Smooth muscle cell (in vitro differentiated cells): Measurements from ENCODE around the gene FCRL6. TPM values are rescaled to one million over a fixed set of nuclear protein-coding genes. Genes with fewer than 3 reads are reported as not detected.

Experiments used
- DNase-seq: peaks from one replicate; lab custom pipeline; 2025; ENCODE audit not compliant: unreplicated experiment; lab: John Stamatoyannopoulos, UW
- H2AFZ ChIP-seq: fragments of 200-600 bp; sonication (generic); 2 replicates; pipeline ENCODE4 v1.6.0; 2016; ENCODE audit warnings: antibody characterized with exemption, low read depth, mild to moderate bottlenecking
- H3F3A ChIP-seq: fragments of 200-600 bp; sonication (generic); 2 replicates; pipeline ENCODE4 v1.6.0; 2017; ENCODE audit warnings: antibody characterized with exemption, low read depth
- H3K27ac ChIP-seq: fragments of 200-600 bp; sonication (generic); 2 replicates; pipeline ENCODE4 v1.5.1; 2016; ENCODE audit warnings: low read depth, mild to moderate bottlenecking
- H3K27me3 ChIP-seq: fragments of 200-600 bp; sonication (generic); 2 replicates; pipeline ENCODE4 v1.6.1; 2016; ENCODE audit warnings: low read depth, mild to moderate bottlenecking
- H3K36me3 ChIP-seq: fragments of 200-600 bp; sonication (generic); 2 replicates; pipeline ENCODE4 v1.5.1; 2016; ENCODE audit warnings: low read depth
- H3K4me1 ChIP-seq: fragments of 200-600 bp; sonication (generic); 2 replicates; pipeline ENCODE4 v1.5.1; 2016; ENCODE audit warnings: low read depth
- H3K4me2 ChIP-seq: fragments of 200-600 bp; sonication (generic); 2 replicates; pipeline ENCODE4 v1.6.0; 2016; ENCODE audit warnings: mild to moderate bottlenecking
- H3K4me3 ChIP-seq: fragments of 200-600 bp; sonication (generic); 2 replicates; pipeline ENCODE4 v1.5.1; 2016; ENCODE audit warnings: mild to moderate bottlenecking
- H3K79me2 ChIP-seq: fragments of 200-600 bp; sonication (generic); 2 replicates; pipeline ENCODE4 v1.6.0; 2016; ENCODE audit warnings: low read depth, mild to moderate bottlenecking
- H3K9ac ChIP-seq: fragments of 200-600 bp; sonication (generic); 2 replicates; pipeline ENCODE4 v1.6.0; 2016; ENCODE audit warnings: low read depth
- H3K9me3 ChIP-seq: fragments of 200-600 bp; sonication (generic); replicated peaks from 2 replicates; pipeline ENCODE4 v1.5.1; 2016; ENCODE audit warnings: low read depth
- H4K20me1 ChIP-seq: fragments of 200-600 bp; sonication (generic); 2 replicates; pipeline ENCODE4 v1.6.0; 2016; ENCODE audit warnings: low read depth
- CTCF ChIP-seq: fragments of 200-600 bp; sonication (generic); IDR thresholded peaks from 2 replicates; pipeline ENCODE4 v1.5.1; 2017; ENCODE audit warnings: borderline replicate concordance, mild to moderate bottlenecking, antibody characterized with exemption; ENCODE audit not compliant: insufficient read depth, poor library complexity, severe bottlenecking
- whole genome bisulfite sequencing: methylation state at CpG from one replicate; pipeline ENCODE4 v1.1.7; 2016; ENCODE audit warnings: low lambda C conversion rate; 5-methylcytosine and 5-hydroxymethylcytosine counted together
- polyA plus RNA-seq: library from polyadenylated mRNA; unstranded; fragments of >200 nt; fragmentation: Nextera tagmentation; extraction: Ambion mirVana; gene quantifications from 2 replicates; pipeline ENCODE4 v1.2.1, GENCODE V29; 2016
- total RNA-seq: library from RNA; depleted of rRNA; stranded (reverse); fragments of >200 nt; gene quantifications from 2 replicates; pipeline ENCODE4 v1.2.3, GENCODE V29; 2014

Gene FCRL6
- total and polyA plus RNA-seq, 2 experiments from 2014 or later = not detected

DNA sequence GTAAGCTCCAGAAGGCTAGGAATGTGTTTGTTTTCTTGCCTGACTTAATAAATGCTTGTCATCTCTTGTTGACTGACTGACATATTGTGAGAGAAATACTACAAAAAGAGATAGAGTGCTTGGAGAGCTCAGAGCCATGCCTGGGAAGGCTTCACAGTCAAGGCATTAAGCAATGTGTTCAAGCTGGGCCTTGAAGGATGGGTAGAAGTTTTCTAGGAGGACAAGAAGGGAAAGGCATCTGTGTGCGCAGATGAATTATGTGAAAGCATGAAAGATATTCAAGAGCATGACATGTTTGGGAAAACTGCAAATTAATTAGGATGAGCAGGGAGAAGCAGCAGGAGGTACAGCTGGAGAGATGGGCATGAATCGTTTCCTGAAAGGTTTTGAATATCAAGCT lies 30.1 kb downstream of the FCRL6 start:
- H3K4me3 ChIP-seq = no peak overlapping the region
- H3K9ac ChIP-seq = no peak overlapping the region
- H3K4me1 ChIP-seq = peaks cover 14% of the 10 kb centered on the region
- H3K36me3 ChIP-seq = no peaks in the 10 kb centered on the region
- H2AFZ ChIP-seq = no peak overlapping the region
- H3K4me2 ChIP-seq = peak overlapping the region; percentile 17
- DNase-seq = no peak
- no peak overlapping the region for H3K27ac ChIP-seq
- H3K9me3 ChIP-seq = no peaks in the 10 kb centered on the region
- no peak for TF ChIP-seq CTCF
- H3K79me2 ChIP-seq = no peaks in the 10 kb centered on the region
- H3F3A ChIP-seq = no peaks in the 10 kb centered on the region
- WGBS = 93% methylated on average over 2 of the region's 2 CpGs
- H3K27me3 ChIP-seq = no peaks in the 10 kb centered on the region
- H4K20me1 ChIP-seq = no peaks in the 10 kb centered on the region

GRCh38 chr1:159835356-159835755 lies 33.2 kb downstream of the FCRL6 start:
- TF ChIP-seq CTCF = no peak
- Histone ChIP-seq H3K9me3 (no peaks in the 10 kb centered on the region), H3F3A (no peaks in the 10 kb centered on the region), H3K27me3 (no peaks in the 10 kb centered on the region), H3K36me3 (no peaks in the 10 kb centered on the region), H2AFZ (no peak overlapping the region), H3K4me2 (no peak overlapping the region), H4K20me1 (no peaks in the 10 kb centered on the region), H3K4me1 (peaks cover 14% of the 10 kb centered on the region), H3K27ac (no peak overlapping the region), H3K79me2 (no peaks in the 10 kb centered on the region), H3K9ac (no peak overlapping the region), H3K4me3 (no peak overlapping the region)
- 79% methylated on average over 3 of the region's 3 CpGs for WGBS
- DNase-seq = no peak

DNA sequence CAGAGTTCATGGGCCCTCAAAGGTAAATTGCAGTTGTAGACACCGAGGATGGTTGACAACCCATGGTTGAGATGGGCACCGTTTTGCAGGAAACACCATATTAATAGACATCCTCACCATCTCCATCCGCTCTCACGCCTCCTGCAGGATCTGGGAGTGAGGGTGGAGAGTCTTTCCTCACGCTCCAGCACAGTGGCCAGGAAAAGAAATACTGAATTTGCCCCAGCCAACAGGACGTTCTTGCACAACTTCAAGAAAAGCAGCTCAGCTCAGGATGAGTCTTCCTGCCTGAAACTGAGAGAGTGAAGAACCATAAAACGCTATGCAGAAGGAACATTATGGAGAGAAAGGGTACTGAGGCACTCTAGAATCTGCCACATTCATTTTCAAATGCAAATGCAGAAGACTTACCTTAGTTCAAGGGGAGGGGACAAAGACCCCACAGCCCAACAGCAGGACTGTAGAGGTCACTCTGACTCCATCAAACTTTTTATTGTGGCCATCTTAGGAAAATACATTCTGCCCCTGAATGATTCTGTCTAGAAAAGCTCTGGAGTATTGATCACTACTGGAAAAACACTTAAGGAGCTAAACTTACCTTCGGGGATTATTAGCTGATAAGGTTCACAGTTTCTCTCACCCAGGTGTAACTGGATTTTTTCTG lies 33.8 kb downstream of the FCRL6 start:
- no peaks in the 10 kb centered on the region for H3K79me2 ChIP-seq
- H3K4me3 ChIP-seq = no peak overlapping the region
- no peak overlapping the region for H3K4me2 ChIP-seq
- H2AFZ ChIP-seq = no peak overlapping the region
- H4K20me1 ChIP-seq = no peaks in the 10 kb centered on the region
- H3K4me1 ChIP-seq = peaks cover 14% of the 10 kb centered on the region
- no peaks in the 10 kb centered on the region for H3F3A ChIP-seq
- no peaks in the 10 kb centered on the region for H3K27me3 ChIP-seq
- H3K27ac ChIP-seq = no peak overlapping the region
- TF ChIP-seq CTCF = no peak
- no peaks in the 10 kb centered on the region for H3K9me3 ChIP-seq
- WGBS = 87% methylated on average over 8 of the region's 8 CpGs
- no peak for DNase-seq
- H3K9ac ChIP-seq = no peak overlapping the region
- H3K36me3 ChIP-seq = no peaks in the 10 kb centered on the region

- Histone ChIP-seq H3K9me3 (no peaks in the 10 kb centered on the region), H3K27me3 (no peaks in the 10 kb centered on the region), H3K4me3 (no peak overlapping the region), H3K9ac (no peak overlapping the region), H2AFZ (no peak overlapping the region), H3K27ac (no peak overlapping the region), H3K36me3 (no peaks in the 10 kb centered on the region), H3K4me2 (no peak overlapping the region), H3K4me1 (no peaks in the 10 kb centered on the region), H3K79me2 (no peaks in the 10 kb centered on the region), H4K20me1 (no peaks in the 10 kb centered on the region), H3F3A (no peaks in the 10 kb centered on the region)
- 64% methylated on average over 1 of the region's 1 CpG for WGBS
- no peak for DNase-seq
- no peak for TF ChIP-seq CTCF
Observed at GRCh38 chr1:159838715-159839114, 36.6 kb downstream of the FCRL6 start.
